ENCODE results near the gene SRP9.
"Not testable (repeated sequence)": the region's sequence is repeated elsewhere in the genome, so short reads cannot be mapped to it uniquely, and the experiment has no call there.

Gene SRP9

DNA sequence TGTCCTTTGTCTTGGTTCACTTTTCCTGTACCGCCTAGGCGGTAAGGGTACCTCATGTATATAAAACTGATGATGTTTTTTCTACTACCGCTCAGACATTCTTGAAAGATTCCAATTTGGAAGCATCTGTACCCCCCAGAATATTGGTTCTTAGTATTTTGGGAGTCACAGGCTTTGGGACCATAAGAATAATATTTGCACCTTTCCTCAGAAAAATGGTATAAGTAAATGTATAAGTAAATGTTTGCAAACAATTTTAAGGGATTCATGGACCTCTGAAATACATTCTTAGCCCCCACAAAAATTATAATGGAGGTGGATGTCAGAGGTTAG lies 677 bp downstream of the SRP9 start:
- DNase-seq, result no peak

DNA sequence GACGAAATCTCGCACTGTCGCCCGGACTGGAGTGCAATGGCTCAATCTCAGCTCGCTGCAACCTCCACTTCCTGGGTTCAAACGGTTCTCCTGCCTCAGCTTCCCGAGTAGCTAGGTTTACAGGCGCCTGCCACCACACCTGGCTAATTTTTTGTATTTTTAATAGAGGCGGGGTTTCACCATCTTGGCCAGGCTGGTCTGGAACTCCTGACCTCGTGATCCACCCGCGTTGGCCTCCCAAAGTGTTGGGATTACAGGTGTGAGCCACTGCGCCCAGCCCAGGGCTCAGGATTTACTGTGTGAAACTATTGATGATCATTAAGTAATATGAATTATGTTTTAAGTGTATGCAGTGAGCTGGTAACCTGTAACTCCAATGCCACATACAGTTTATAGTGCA lies 1.5 kb downstream of the SRP9 start:
- not testable (repeated sequence) for DNase-seq

DNA sequence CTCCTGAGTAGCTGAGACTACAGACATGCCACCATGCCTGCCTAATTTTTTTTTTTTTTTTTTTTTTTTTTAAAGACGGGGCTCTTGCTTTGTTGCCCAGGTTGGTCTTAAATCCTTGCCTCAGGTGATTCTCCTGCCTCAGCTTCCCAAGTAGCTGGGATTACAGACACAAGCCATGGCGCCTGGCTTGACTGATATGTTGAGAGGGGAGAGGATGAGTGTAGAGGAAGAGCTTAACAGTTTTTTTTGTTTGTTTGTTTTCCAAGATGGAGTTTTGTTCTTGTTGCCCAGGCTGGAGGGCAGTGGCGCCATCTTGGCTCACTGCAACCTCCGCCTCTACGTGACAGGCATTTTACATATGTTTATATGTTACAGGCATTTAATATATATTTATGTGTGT lies 2.5 kb downstream of the SRP9 start:
- no peak for DNase-seq

DNA sequence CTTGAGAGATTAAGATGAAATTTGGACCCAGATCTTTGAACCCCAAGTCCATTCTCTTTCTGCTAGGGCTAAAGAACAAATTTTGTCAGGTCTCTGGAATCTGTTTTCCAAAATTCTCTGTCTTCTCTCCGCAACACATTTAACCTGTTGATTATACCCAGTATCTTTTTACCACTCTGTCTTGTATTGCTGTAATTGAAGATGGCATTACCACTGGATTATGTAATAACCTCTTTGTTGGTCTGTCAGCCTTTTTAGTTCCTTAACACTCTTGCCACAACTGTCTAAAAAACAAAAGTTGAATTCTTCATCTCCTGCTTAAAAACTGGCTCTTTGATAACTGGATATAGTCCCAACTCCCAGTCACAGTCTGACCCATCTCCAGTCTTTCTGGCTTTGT lies 3.0 kb downstream of the SRP9 start:
- DNase-seq, result no peak

DNA sequence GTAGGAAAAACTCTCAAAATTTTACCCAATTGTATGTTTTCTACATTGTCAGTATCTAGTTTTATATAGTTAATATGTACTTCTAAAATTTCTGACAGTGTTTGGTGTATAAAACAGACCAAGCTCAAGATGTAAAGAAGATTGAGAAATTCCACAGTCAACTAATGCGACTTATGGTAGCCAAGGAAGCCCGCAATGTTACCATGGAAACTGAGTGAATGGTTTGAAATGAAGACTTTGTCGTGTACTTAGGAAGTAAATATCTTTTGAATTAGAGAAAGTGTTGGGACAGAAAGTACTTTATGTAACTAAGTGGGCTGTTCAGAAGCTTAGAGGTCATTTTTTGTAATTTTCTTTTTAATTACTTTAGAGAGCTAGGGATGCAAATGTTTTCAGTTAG lies 11.5 kb downstream of the SRP9 start:
- DNase-seq, result not testable (repeated sequence)

DNA sequence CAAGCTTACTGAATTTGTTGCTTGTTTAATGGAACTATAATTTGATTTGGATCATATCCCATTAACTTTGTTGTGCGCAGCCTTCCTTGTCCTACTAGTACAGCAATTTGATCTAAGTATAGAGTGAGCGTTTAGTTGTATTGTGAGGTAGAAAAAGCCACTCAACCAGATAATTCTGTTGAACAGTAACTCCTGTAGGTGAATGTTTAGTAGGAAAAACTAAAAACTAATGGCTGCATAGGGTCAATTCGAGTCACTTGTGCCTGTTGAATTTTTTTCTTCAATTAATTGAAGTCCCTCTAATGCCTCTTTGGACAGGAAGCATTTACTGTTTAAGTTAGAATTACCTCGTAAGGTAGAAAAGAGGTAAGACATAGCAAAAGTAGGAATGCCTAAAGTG lies 17.3 kb downstream of the SRP9 start:
- no peak for DNase-seq

DNA sequence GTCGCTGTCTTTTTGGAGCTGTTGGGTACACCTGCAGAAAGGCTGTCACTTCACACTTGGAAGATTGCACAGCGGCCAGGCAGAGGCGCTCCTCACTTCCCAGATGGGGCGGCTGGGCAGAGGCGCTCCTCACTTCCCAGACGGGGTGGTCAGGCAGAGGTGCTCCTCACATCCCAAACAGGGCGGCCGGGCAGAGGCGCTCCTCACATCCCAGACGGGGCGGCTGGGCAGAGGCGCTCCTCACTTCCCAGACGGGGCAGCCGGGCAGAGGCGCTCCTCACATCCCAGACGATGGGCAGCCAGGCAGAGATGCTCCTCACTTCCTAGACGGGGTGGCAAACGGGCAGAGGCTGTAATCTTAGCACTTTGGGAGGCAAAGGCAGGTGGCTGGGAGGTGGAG lies 18.5 kb downstream of the SRP9 start:
- not testable (repeated sequence) for DNase-seq

DNA sequence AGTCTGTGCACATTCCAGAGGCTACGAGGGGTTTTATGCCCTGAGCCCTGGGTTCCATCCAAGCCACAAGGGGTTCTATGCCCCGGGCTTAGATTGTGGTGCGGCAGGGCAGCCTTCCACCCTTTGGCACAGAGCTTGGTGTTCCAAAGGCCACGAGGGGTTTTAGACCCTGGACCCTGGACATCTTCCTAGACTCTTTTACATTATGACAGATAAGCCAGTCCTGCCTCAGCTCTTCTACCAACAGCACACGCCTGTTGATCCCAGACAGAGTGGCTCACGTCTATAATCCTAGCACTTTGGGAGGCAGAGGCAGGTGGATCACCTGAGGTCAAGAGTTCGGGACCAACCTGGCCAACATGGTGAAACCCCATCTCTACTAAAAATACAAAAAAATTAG lies 23.5 kb downstream of the SRP9 start:
- not testable (repeated sequence) for DNase-seq

DNA sequence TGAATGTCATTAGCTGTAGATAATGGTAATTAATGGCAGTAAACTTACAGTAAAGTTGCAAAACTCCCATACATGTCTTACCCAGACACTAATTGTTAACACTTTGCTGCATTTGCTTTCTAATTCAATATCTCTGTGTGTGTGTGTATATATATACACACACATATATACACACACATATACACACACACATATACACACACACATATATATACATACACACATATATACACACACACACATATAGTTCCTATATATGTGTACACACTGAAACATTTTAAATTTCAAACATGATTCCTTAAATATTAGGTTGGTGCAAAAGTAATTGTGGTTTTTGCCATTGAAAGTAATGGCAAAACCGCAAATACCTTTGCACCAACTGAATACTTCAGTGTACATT lies 28.6 kb downstream of the SRP9 start:
- no peak for DNase-seq

DNA sequence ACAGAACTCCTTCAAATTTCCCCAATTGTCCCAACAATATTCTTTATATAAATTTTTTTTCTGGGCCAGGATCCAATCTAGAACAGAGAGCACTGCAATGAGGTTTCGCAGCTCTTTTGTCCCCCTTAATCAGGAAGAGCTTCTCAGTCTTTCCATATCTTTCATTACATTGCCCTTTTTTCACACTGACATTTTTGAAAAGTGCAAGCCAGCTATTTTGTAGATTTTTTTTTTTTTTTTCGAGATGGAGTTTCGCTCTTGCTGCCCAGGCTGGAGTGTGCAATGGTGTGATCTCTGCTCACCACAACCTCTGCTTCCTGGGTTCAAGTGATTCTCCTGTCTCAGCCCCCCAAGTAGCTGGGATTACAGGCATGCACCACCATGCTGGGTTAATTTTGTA lies 29.1 kb downstream of the SRP9 start:
- not testable (repeated sequence) for DNase-seq

DNA sequence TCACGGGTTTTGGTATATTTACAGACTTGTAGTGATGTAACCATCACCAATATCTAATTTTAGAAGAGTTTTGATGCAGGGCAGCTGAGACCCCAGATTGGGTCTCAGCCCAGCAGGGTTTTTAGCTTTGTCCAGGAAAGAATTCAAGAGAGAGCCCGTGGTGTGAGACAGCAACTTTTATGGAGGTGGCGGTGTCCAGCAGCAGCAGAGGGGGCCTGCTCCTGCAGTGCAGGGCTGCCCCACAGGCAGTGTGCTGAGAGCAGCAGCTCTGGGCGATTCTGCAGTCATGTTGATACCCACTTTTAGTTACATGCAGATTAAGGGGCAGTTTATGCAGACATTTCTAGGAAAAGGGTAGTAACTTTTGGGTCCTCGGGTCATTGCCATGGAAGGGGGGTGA lies 30.5 kb downstream of the SRP9 start:
- no peak for DNase-seq

DNA sequence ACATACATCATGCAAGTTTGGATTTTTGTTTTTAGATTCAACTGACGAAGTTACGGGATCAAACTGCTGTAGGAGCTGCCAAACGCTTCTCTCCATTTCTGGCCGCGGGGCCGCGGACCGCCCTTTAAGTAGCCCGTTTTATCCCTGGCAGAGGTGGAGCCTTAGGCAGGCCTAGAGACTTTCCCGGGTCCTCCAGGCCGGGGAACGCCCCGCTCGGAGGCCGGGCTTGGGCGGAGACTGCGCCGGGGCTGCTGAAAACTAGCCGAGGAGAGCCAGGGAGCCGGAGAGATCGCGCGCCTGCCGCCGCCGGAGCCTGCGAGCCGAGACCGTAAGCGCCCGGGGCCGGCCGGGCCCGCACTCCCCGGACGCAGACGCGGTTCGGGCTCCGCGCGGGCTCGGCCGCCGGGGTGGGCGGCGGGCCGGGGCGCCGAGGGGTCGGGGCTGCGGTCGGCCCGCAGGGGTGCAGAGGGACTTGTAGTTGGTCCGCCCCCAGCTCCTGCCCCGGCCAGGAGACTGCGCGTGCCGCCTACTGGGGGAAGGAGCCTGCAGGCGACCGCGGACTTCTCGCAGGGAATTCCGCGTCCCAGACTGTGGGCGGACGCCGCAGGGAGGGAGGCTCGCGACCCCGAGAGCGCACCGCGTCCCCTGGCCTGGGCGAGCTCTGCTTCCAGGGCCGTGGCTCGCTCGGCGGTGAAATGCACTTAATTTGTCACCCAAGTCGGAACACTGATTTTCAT lies 32.4 kb downstream of the SRP9 start, which contains the start of gene EPHX1:
EPHX1 (plus strand) TSS at position 283 of the 737 bp plus-strand sequence. CDS start 18,606 bp downstream, outside the sequence.
- peak; percentile 14 for DNase-seq

DNA sequence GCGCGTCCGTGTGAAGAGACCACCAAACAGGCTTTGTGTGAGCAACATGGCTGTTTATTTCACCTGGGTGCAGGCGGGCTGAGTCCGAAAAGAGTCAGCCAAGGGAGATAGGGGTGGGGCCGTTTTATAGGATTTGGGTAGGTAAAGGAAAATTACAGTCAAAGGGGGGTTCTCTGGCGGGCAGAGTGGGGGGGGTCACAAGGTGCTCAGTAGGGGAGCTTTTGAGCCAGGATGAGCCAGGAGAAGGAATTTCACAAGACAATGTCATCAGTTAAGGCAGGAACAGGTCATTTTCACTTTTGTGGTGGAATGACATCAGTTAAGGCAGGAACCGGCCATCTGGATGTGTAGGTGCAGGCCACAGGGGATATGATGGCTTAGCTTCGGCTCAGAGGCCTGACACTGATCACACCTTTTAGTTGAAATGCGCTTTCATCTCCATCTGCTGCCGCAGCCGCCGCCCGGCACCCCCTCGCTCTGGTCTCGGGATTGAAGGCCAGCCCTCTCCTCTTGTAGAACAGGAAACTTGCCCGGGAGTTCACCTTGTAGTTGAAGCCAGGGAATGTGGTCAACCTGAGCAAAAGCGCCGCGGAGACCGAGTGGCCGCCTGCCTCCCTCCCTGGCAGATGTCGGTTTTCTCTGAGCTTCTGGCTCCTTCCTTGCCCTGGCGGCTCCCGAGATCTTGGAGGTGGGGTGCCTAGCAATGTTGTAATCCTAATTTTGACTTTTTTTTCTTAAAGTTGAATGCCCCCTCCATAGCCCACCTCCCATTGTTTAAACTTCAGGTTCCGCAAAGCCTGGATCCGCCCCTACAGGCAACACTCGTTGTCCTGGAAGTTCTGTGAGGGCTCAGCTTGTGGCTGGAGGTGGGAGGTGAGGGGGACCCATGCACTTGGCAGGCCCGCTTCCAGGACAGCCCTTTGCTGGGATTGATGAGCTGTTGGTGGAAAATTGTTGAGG lies 33.2 kb downstream of the SRP9 start:
- DNase-seq, result not testable (repeated sequence)

DNA sequence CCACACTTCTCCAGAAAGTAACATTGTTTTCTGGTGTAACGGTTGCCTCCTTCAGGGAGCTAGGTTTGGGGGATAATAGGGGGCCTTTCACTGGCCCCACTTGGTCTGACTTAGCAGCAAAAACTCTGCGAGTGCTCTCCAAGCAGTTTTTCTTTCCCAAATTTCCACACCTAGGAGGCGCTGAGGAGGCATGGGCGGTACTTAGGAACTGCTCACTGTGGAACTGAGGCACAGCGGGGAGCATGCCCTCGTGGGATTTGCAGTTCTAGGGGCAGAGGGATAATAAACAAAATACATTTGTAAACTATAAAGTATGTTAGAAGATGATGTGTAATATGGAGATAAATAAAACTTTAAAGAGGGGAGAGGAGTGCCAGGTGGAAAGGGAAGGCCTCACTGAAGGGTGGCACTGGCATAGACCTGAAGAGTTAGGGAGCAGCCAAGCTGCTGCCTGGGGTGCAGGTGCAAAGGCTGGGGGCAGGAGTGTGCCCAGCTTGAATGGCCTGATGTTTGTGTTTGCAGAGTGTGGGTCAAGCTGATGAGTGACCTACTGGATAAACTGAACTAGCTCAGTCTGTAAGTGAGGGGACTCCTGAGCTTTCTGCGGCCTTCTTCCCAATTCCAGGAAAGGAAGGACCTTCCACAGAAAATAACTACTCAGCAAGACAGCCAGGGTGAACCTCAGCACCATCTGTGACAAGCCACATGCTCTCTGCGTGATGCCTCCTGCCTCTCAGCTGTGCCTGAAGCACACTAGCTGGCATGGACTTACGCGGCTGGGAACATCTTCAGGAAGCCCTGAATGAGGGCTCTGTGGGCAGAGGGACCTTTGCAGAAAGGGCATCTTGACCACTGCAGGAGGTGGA lies 34.2 kb downstream of the SRP9 start:
- no peak for DNase-seq

DNA sequence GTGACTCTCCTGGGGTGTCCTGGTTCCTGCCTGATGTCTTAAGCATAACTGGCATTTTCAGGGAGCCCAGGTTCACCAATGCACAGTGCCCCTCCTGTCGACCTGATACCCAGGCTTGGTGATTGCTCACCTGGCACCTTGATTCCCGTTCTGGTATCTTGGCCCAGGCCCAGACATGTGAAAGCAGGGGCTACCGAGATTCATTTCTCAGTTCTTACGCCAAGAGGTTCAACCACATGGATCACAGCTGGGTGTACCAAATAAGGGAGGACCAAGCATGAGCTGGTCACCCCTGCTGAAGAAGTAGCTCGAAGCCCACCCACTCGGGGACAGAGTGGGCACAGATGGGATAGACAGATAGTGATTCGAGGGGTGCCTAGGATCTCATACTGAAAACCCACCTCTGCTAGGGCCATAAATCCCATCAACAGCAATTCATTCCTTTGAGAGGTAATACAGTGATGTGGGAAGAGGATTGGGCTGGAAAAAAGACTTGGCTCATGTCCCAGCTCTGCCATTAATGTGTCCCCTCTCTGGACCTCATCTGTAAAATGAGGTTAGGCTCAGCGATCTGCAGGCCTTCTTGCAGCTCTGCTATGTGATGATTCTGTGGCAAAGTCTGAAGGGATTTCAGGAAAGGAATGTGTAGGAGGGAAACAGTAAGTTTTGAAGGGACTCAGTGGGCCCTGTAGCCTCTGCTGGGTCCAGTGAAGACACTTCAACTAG lies 35.0 kb downstream of the SRP9 start:
- DNase-seq, result no peak

DNA sequence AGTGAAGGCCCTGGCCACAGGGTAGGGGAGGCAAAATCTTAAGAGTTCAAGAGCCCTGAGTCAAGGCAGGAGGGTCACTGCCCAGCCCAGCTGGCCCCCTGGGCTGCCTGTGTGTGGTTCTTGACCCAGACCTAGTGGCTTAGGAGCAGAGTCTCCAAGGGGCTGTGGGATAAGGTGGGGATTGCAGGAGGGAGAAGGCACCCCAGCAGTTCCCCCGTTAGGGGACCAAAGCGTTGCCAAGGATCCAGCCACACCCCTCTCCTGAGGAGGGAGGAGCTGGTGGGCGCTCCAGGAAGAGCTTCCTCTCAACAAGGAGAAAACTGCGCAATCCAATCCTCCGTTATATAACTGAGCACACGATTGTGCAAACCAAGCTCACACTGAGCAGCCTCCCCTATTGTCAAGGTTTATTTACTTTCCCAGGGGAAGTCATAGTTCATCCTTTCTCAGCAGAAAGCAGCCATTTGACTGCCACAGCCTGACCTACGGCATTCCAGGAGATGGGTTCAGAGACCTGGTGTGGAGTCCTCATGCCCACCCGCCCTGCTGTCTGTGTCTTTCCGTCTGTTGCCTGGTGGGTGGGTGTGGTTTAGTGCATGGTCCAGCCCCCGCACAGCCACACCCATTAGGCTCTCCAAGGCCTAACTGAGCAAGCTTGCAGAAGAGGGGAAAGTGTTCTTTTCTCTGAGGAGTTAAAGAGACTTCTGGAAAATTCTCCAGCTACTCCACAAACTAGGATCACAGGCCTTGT lies 35.8 kb downstream of the SRP9 start:
- DNase-seq, result no peak

DNA sequence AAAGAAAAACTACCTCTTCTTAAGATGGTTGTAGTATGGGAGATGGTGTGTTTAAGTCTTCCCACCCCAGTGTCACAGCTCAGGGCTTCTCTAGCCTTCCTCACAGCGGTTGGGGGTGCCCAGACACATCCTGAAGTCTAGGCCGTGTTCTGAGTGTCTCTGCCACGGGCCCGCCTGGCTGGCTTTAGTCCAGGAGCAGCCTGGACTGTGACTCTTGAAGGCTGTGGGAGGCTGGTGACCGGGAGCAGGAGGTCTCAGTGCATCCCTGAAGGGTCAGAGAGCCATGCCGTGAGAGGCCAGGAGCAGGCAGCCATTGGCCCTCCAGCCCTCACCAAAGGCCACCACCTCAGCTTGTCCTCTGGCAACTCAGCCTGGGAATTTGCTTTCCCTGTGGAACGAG lies 36.8 kb downstream of the SRP9 start:
- DNase-seq, result no peak

DNA sequence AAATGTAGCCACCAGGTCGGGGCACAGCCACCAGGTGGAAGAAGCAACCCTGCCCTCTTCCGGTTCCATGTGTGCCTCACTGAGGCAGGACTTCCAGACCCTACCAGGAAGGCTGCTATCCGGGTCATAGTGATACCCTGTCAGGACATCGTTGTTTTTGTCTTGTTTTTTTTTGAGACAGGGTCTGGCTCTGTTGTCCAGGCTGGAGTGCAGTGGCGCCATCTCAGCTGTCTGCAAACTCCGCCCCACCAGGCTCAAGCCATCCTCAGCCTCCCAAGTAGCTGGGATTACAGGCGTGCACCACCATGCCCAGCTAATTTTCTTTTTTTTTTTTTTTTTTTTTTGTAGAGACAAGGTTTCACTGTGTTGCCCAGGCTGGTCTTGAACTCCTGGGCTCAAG lies 37.5 kb downstream of the SRP9 start:
- not testable (repeated sequence) for DNase-seq

DNA sequence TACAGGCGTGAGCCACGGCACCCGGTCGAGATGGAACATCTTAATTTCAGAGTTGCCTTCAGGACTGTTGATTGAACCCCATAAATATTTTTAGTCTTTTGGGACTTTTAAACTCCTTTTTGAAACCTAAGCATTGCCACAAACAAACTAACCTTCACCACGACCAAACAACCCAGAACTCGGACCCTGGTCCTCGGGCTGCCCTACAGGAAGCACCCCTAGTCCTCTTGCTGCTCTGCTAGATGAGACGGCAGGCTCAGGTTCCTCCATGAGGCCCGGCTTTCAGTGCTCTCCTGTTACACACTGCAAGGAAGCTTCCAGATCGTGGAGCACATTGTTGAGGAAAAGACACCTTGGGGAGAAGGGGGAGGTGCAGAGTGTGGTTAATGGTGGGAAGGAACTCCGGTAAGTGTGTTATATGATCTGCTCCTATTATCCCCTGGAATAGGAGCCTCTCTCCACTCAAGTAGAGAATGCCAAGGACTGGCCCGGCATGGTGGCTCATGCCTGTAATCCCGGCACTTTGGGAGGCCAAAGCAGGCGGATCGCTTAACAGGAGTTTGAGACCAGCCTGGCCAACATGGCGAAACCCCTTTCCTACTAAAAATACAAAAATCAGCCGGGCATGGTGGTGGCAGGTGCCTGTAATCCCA lies 38.0 kb downstream of the SRP9 start:
- no peak for DNase-seq

DNA sequence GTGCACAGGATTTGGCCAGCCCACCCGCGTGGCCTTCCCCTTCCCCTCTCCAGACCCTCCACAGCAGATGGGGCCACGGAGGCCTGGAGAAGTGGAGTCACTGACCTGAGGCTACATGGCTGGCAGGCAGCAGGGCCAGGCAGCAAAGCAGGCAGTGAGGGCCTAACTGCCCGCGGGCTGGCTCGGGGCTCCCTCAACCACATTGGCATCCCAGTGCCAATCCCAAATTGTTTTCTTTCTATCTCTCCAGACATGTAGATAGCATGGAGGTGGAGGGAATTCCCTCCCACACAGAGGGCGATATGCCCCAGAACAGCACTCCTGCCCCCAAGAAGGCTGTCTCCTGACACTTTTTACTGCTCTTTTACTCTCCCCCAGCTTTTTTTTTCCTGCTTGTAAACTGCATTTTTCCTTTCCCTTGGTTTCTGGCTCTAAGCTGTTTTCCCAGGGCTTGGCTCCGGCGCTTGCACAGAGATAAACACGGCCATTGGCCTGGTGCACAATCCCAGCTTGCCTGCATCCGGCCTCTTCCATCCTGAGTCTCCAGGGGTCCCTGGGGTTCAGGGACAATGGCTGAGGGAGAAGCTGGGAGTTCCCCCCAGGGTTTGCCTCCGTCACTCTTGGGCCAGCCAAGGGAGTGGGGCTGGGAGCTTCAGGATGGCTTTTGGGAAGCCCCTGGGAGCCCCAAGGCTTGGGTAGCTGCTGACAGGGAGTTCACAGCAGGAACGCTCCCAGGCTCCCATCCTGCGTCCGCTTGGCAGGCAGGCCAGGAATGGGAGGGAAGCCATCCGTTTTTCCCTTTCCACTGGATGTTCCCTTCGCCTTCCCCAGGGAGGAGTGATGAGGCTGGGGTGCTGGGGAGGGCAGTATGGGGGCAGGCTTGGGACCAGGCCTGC lies 39.3 kb downstream of the SRP9 start:
- no peak for DNase-seq

All from KG1 (cell line).